Fibroblast of skin of left biceps (primary cell): ENCODE data around the gene EML1.

ENCODE experiments used
- DNase-seq, 2 experiments: peaks; one replicate each; pipeline ENCODE4 v3.0.0-alpha.2; 2013; ENCODE audit warnings: low read depth in 2 of 2

Gene EML1

DNA sequence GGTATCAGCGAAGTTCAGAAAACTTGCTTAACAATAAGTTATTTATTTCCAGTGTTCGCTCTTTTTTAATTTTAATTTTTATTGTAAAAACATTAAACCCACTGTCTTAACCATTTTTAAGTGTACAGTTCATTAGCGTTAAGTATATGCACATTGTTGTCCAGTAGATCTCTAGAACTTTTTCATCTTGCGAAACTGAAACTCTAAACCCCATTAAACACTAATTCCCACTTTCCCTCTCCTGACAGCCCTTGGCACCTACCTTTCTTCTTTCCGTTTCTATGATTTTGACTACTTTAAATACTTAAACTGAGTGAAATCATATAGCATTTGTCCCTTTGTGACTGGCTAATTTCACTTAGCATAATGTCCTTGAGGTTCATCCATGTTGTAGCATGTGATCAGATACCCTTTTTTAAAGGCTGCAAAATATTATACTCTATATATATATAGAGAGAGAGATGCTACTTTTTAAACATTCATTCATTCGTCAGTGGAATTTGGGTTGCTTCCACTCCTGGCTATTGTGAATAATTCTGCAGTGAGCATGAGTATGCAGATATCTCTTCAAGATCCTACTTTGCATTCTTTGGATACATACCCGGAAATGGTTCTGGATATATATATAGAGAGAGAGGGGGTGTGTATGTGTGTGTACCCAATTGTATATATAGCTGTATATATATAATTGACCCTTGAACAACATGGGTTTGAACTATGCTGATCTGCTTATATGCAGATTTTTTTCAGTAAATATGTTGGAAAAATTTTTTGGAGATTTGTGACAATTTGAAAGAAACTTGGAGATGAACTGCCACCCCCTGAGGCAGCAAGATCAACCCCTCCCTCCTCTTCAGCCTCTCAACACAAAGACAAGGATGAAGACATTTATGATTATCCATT, 197.3 kb downstream of the EML1 start:
- no peak for DNase-seq

DNA sequence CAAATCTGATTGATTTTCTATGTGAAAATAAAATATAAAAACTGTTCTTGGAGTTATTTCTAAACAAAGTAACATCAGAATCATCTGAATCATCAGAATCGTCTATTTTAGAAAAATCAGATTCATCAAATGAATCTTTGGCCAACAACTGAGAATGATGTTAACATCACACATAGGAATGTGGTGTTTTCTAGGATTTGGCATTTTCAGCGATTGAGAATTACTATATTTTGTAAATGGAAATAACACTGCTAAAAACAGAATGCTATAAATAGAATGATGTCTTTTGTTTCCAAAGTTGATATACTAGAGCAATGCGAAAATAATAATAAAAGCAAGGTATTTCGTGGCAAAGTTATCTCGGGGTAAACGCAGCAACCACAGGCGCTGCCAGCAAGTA, 198.1 kb downstream of the EML1 start:
- no peak for DNase-seq
